Endodermal cell (in vitro differentiated cells): ENCODE measurements around the gene SH3BP5. TPM values are rescaled to one million over a fixed set of nuclear protein-coding genes. Genes with fewer than 3 reads are reported as not detected.

Source experiments
- DNase-seq: peaks from one replicate; pipeline ENCODE4 v3.0.0-alpha.2; 2017
- H3K27ac ChIP-seq: 2 replicates; pipeline ENCODE4 v1.5.1; 2013; ENCODE audit warnings: mild to moderate bottlenecking, low read depth, low read length, moderate library complexity
- H3K27me3 ChIP-seq: 2 replicates; pipeline ENCODE4 v1.6.1; 2013; ENCODE audit warnings: mild to moderate bottlenecking, low read length, moderate library complexity; ENCODE audit not compliant: insufficient read depth, control insufficient read depth, poor library complexity, severe bottlenecking
- H3K36me3 ChIP-seq: 2 replicates; pipeline ENCODE4 v1.7.0; 2013; ENCODE audit warnings: mild to moderate bottlenecking, low read length, moderate library complexity; ENCODE audit not compliant: control insufficient read depth, insufficient read depth
- H3K4me1 ChIP-seq: one replicate; pipeline ENCODE4 v1.7.0; 2013; ENCODE audit warnings: low read length; ENCODE audit not compliant: control insufficient read depth, insufficient read depth
- H3K4me3 ChIP-seq: 2 replicates; pipeline ENCODE4 v1.5.1; 2013; ENCODE audit warnings: mild to moderate bottlenecking, low read length, moderate library complexity
- H3K9ac ChIP-seq: 2 replicates; pipeline ENCODE4 v1.6.1; 2013; ENCODE audit warnings: mild to moderate bottlenecking, low read length, moderate library complexity; ENCODE audit not compliant: poor library complexity, severe bottlenecking; ENCODE audit errors: extremely low read depth
- H3K9me3 ChIP-seq: 2 replicates; pipeline ENCODE4 v1.6.1; 2013; ENCODE audit warnings: mild to moderate bottlenecking, low read length, moderate library complexity; ENCODE audit not compliant: control insufficient read depth
- H3K27ac Mint-ChIP-seq: 2 replicates; pipeline ENCODE4 v1.8.0; 2020; ENCODE audit warnings: mixed read lengths
- H3K27me3 Mint-ChIP-seq: 2 replicates; pipeline ENCODE4 v1.8.0; 2021; ENCODE audit warnings: mild to moderate bottlenecking, mixed read lengths; ENCODE audit not compliant: insufficient read depth
- H3K36me3 Mint-ChIP-seq: 2 replicates; pipeline ENCODE4 v1.8.0; 2020; ENCODE audit warnings: low read depth, mixed read lengths
- H3K4me1 Mint-ChIP-seq: 2 replicates; pipeline ENCODE4 v1.8.0; 2020; ENCODE audit warnings: mixed read lengths
- H3K4me3 Mint-ChIP-seq: 2 replicates; pipeline ENCODE4 v1.8.0; 2020; ENCODE audit warnings: mild to moderate bottlenecking, moderate library complexity, mixed read lengths
- H3K9me3 Mint-ChIP-seq: 2 replicates; pipeline ENCODE4 v1.8.0; 2020; ENCODE audit warnings: mild to moderate bottlenecking, mixed read lengths
- WGBS, 2 experiments: methylation state at CpG; one replicate each; pipeline versions ENCODE4 v1.1.5 to v1.1.7; 2013; ENCODE audit warnings: missing lambda C conversion rate in 2 of 2, mixed read lengths in 1 of 2; ENCODE audit not compliant: insufficient coverage in 1 of 2, insufficient read length in 1 of 2; 5-methylcytosine and 5-hydroxymethylcytosine counted together
- total RNA-seq, 2 donors: library from RNA; stranded (reverse); fragmentation: NEBNext Ultra II Directional in 1 of 2; extraction: Animal tissue kit (Norgen Biotek cat#: 25700) in 1 of 2; gene quantifications; 2 replicates in 1 of 2; 3 replicates in 1 of 2; pipeline ENCODE4 v1.2.1, GENCODE V29; 2021
- TF ChIP-seq, protein P1 (sequence below): fragments of 200-600 bp; sonication (generic); conservative IDR thresholded peaks from 2 replicates; pipeline ENCODE4 v1.5.0; 2021; ENCODE audit warnings: antibody characterized with exemption, mild to moderate bottlenecking

Gene SH3BP5
- total RNA-seq, 2 donors from 2014 or later: 25.8 to 30.3 TPM

GRCh38 chr3:15337963-15338362, 5.6 kb upstream of the SH3BP5 start:
- Histone ChIP-seq H3K36me3 (no peaks in the 10 kb centered on the region), H3K9me3 (no peaks in the 10 kb centered on the region), H3K27me3 (no peaks in the 10 kb centered on the region), H3K4me3 (no peak overlapping the region), H3K4me1 (no peaks in the 10 kb centered on the region), H3K27ac (no peak overlapping the region), H3K9ac (no peak overlapping the region)
- Mint-ChIP-seq H3K27ac (no peak overlapping the region), H3K4me3 (no peak overlapping the region), H3K36me3 (no peaks in the 10 kb centered on the region), H3K9me3 (no peaks in the 10 kb centered on the region), H3K4me1 (peaks cover 5% of the 10 kb centered on the region), H3K27me3 (peaks cover 15% of the 10 kb centered on the region)
- TF ChIP-seq, protein P1, sequence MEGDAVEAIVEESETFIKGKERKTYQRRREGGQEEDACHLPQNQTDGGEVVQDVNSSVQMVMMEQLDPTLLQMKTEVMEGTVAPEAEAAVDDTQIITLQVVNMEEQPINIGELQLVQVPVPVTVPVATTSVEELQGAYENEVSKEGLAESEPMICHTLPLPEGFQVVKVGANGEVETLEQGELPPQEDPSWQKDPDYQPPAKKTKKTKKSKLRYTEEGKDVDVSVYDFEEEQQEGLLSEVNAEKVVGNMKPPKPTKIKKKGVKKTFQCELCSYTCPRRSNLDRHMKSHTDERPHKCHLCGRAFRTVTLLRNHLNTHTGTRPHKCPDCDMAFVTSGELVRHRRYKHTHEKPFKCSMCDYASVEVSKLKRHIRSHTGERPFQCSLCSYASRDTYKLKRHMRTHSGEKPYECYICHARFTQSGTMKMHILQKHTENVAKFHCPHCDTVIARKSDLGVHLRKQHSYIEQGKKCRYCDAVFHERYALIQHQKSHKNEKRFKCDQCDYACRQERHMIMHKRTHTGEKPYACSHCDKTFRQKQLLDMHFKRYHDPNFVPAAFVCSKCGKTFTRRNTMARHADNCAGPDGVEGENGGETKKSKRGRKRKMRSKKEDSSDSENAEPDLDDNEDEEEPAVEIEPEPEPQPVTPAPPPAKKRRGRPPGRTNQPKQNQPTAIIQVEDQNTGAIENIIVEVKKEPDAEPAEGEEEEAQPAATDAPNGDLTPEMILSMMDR: no peak
- DNase-seq: no peak
- WGBS, 2 experiments: 87% methylated on average over 1 of the region's 1 CpG; no CpG with 5 or more reads in 1 of the 2 experiments

GRCh38 chr3:15336057-15336456, 3.7 kb upstream of the SH3BP5 start:
- Mint-ChIP-seq H3K27me3 (peaks cover 24% of the 10 kb centered on the region), H3K4me3 (no peak overlapping the region), H3K4me1 (peaks cover 12% of the 10 kb centered on the region), H3K27ac (no peak overlapping the region), H3K36me3 (no peaks in the 10 kb centered on the region), H3K9me3 (no peaks in the 10 kb centered on the region)
- 91 to 97% methylated on average over 7 of the region's 7 CpGs for WGBS, 2 experiments
- Histone ChIP-seq H3K27me3 (no peaks in the 10 kb centered on the region), H3K27ac (no peak overlapping the region), H3K4me1 (no peaks in the 10 kb centered on the region), H3K9ac (no peak overlapping the region), H3K36me3 (no peaks in the 10 kb centered on the region), H3K4me3 (no peak overlapping the region), H3K9me3 (no peaks in the 10 kb centered on the region)
- TF ChIP-seq, protein P1: no peak
- no peak for DNase-seq

- Histone ChIP-seq H3K4me1 (peaks cover 9% of the 10 kb centered on the region), H3K9ac (no peak overlapping the region), H3K36me3 (peaks cover 13% of the 10 kb centered on the region), H3K4me3 (no peak overlapping the region), H3K9me3 (no peaks in the 10 kb centered on the region), H3K27me3 (no peaks in the 10 kb centered on the region), H3K27ac (no peak overlapping the region)
- TF ChIP-seq, protein P1: no peak
- Mint-ChIP-seq H3K4me3 (no peak overlapping the region), H3K36me3 (peaks cover 5% of the 10 kb centered on the region), H3K27me3 (peaks cover 24% of the 10 kb centered on the region), H3K9me3 (no peaks in the 10 kb centered on the region), H3K4me1 (peaks cover 31% of the 10 kb centered on the region), H3K27ac (no peak overlapping the region)
- DNase-seq: no peak
Observed at GRCh38 chr3:15333956-15334263, 1.5 kb upstream of the SH3BP5 start.
